ENCODE measurements around the gene PARP14.

- TF ChIP-seq CTCF (IDR thresholded peaks at IDR 0.05; ENCODE audit: extremely low read depth in 1 of 2, insufficient read depth in 1 of 2, low read depth in 1 of 2, low read length in 2 of 2) (no peak), POLR2A (IDR thresholded peaks at IDR 0.05; ENCODE audit: low read depth, low read length) (no peak), EZH2 (IDR thresholded peaks at IDR 0.05; ENCODE audit: borderline replicate concordance, low read depth, low read length, severe bottlenecking) (no peak), JUN (IDR thresholded peaks at IDR 0.05; ENCODE audit: borderline replicate concordance, insufficient read depth, insufficient read length, low read depth) (no peak), FOS (IDR thresholded peaks at IDR 0.05; ENCODE audit: borderline replicate concordance, insufficient read depth, low read length) (no peak), MAX (IDR thresholded peaks at IDR 0.05; ENCODE audit: insufficient read depth, insufficient read length) (no peak), POLR2AphosphoS5 (IDR thresholded peaks at IDR 0.05; ENCODE audit: insufficient read depth, low read depth, low read length) (no peak), MYC (IDR thresholded peaks at IDR 0.05; ENCODE audit: low read depth, low read length) (no peak)
These were observed 93.9 kb downstream of the PARP14 start for GRCh38 chr3:122774564-122774963.

All from endothelial cell of umbilical vein (primary cell).